Stomach (tissue), 4 donors: Measurements from ENCODE around the gene AFDN.

Experiments used
- CTCF ChIP-seq, 7 experiments: fragments of 450-650 bp in 4 of 7; fragments of 200-600 bp in 3 of 7; sonication (generic) in 3 of 7; IDR thresholded peaks; one replicate each; pipeline ENCODE4 v1.5.1; 2016 to 2019; ENCODE audit warnings: antibody characterized with exemption in 7 of 7, control low read depth in 2 of 7, mild to moderate bottlenecking in 1 of 7
- EP300 ChIP-seq: sonication (generic); formaldehyde crosslinking; IDR thresholded peaks from one replicate; pipeline ENCODE4 v1.6.1; 2017; ENCODE audit warnings: antibody characterized with exemption
- POLR2A ChIP-seq, 4 donors: fragments of 450-650 bp; IDR thresholded peaks; one replicate each; pipeline ENCODE4 v1.6.1; 2016; ENCODE audit warnings: antibody characterized with exemption in 4 of 4, control low read depth in 2 of 4, mild to moderate bottlenecking in 1 of 4, moderate library complexity in 1 of 4
- POLR2AphosphoS5 ChIP-seq, 3 donors: sonication (generic); formaldehyde crosslinking; IDR thresholded peaks; one replicate each; pipeline ENCODE4 v1.6.1; 2016; ENCODE audit warnings: antibody characterized with exemption in 3 of 3

GRCh38 chr6:167872538-167873210 lies 46.0 kb downstream of the AFDN start:
- no peak for TF ChIP-seq CTCF (IDR thresholded peaks at IDR 0.05)
- no peak for TF ChIP-seq POLR2A (IDR thresholded peaks at IDR 0.05)
- TF ChIP-seq POLR2AphosphoS5 (IDR thresholded peaks at IDR 0.05) = no peak
- TF ChIP-seq EP300 = no peak
